Mesenchymal stem cell (in vitro differentiated cells and primary cell): Measurements from ENCODE around the gene DNAH2.

ENCODE experiments used
- DNase-seq: peaks from one replicate; pipeline ENCODE4 v3.0.0-alpha.2; 2013
- H2AFZ ChIP-seq: one replicate; pipeline ENCODE4 v1.6.1; 2013; ENCODE audit warnings: low read depth, mild to moderate bottlenecking, control low read depth, inconsistent platforms, low read length, moderate library complexity
- H2AK5ac ChIP-seq: 2 replicates; pipeline ENCODE4 v1.6.1; 2013; ENCODE audit warnings: low read length, moderate library complexity, mild to moderate bottlenecking, inconsistent platforms; ENCODE audit not compliant: severe bottlenecking
- H2BK120ac ChIP-seq: one replicate; pipeline ENCODE4 v1.6.1; 2013; ENCODE audit warnings: low read depth, mild to moderate bottlenecking, inconsistent platforms, low read length, moderate library complexity
- H2BK12ac ChIP-seq, 2 experiments: one replicate each; pipeline ENCODE4 v1.6.1; 2013; ENCODE audit warnings: inconsistent platforms in 2 of 2, low read length in 2 of 2, mild to moderate bottlenecking in 2 of 2, moderate library complexity in 2 of 2, control low read depth in 1 of 2
- H2BK15ac ChIP-seq: one replicate; pipeline ENCODE4 v1.6.1; 2013; ENCODE audit warnings: mild to moderate bottlenecking, low read depth, inconsistent platforms; ENCODE audit not compliant: poor library complexity, severe bottlenecking
- H2BK5ac ChIP-seq: 2 replicates; pipeline ENCODE4 v1.6.1; 2013; ENCODE audit warnings: low read depth, mild to moderate bottlenecking, low read length, control low read depth, inconsistent platforms; ENCODE audit not compliant: poor library complexity, severe bottlenecking
- H3K14ac ChIP-seq, 2 experiments: one replicate each; pipeline ENCODE4 v1.6.1; 2013; ENCODE audit warnings: inconsistent platforms in 2 of 2, low read length in 2 of 2, control low read depth in 1 of 2, mild to moderate bottlenecking in 1 of 2, moderate library complexity in 1 of 2
- H3K18ac ChIP-seq, 2 experiments: one replicate each; pipeline ENCODE4 v1.6.1; 2013; ENCODE audit warnings: inconsistent platforms in 2 of 2, low read length in 2 of 2, control low read depth in 1 of 2, low read depth in 1 of 2, mild to moderate bottlenecking in 1 of 2
- H3K23ac ChIP-seq, 2 experiments: one replicate each; pipeline ENCODE4 v1.6.1; 2013; ENCODE audit warnings: inconsistent platforms in 2 of 2, low read length in 2 of 2, mild to moderate bottlenecking in 2 of 2, moderate library complexity in 2 of 2, control low read depth in 1 of 2
- H3K27ac ChIP-seq: 2 replicates; pipeline ENCODE4 v1.5.1; 2013; ENCODE audit warnings: mild to moderate bottlenecking, moderate library complexity, low read length, control low read depth, inconsistent platforms; ENCODE audit not compliant: poor library complexity, severe bottlenecking
- H3K27me3 ChIP-seq, 2 experiments: 2 replicates each; pipeline versions ENCODE4 v1.6.1 to v1.7.0; 2013; ENCODE audit warnings: low read length in 2 of 2, mild to moderate bottlenecking in 2 of 2, moderate library complexity in 2 of 2, control low read depth in 1 of 2, inconsistent platforms in 1 of 2; ENCODE audit not compliant: control insufficient read depth in 1 of 2, insufficient read depth in 1 of 2
- H3K36me3 ChIP-seq, 2 experiments: 2 replicates each; pipeline versions ENCODE4 v1.6.1 to v1.7.0; 2013; ENCODE audit warnings: low read length in 2 of 2, control low read depth in 1 of 2, inconsistent platforms in 1 of 2, low read depth in 1 of 2, mild to moderate bottlenecking in 1 of 2; ENCODE audit not compliant: insufficient read depth in 2 of 2, control insufficient read depth in 1 of 2
- H3K4ac ChIP-seq, 2 experiments: one replicate each; pipeline ENCODE4 v1.6.1; 2013; ENCODE audit warnings: inconsistent platforms in 2 of 2, low read length in 2 of 2, mild to moderate bottlenecking in 2 of 2, moderate library complexity in 2 of 2, control low read depth in 1 of 2, low read depth in 1 of 2
- H3K4me1 ChIP-seq: 2 replicates; pipeline ENCODE4 v1.6.1; 2013; ENCODE audit warnings: low read depth, low read length, control low read depth; ENCODE audit not compliant: control insufficient read depth, insufficient read depth
- H3K4me2 ChIP-seq: 2 replicates; pipeline ENCODE4 v1.6.1; 2013; ENCODE audit warnings: low read length, mild to moderate bottlenecking, inconsistent platforms; ENCODE audit not compliant: poor library complexity, severe bottlenecking
- H3K4me3 ChIP-seq, 2 experiments: 2 replicates each; pipeline versions ENCODE4 v1.5.1 to v1.7.0; 2013; ENCODE audit warnings: low read length in 2 of 2, mild to moderate bottlenecking in 2 of 2, control low read depth in 1 of 2, low read depth in 1 of 2; ENCODE audit not compliant: insufficient read depth in 1 of 2
- H3K79me1 ChIP-seq: replicated peaks from 2 replicates; pipeline ENCODE4 v1.6.1; 2013; ENCODE audit warnings: mild to moderate bottlenecking, control low read depth, low read length, inconsistent platforms; ENCODE audit not compliant: poor library complexity, severe bottlenecking
- H3K9ac ChIP-seq: 2 replicates; pipeline ENCODE4 v1.7.0; 2013; ENCODE audit warnings: mild to moderate bottlenecking, low read length, moderate library complexity
- H3K9me3 ChIP-seq: 2 replicates; pipeline ENCODE4 v1.7.0; 2013; ENCODE audit warnings: mild to moderate bottlenecking, low read length; ENCODE audit not compliant: control insufficient read depth
- H4K8ac ChIP-seq: one replicate; pipeline ENCODE4 v1.6.1; 2013; ENCODE audit warnings: inconsistent platforms, mild to moderate bottlenecking, low read length, moderate library complexity
- H4K91ac ChIP-seq: one replicate; pipeline ENCODE4 v1.6.1; 2013; ENCODE audit warnings: mild to moderate bottlenecking, low read length, inconsistent platforms
- WGBS: methylation state at CpG from one replicate; pipeline ENCODE4 v1.1.7; 2013; ENCODE audit warnings: mixed read lengths; 5-methylcytosine and 5-hydroxymethylcytosine counted together

DNAH2 gene

GRCh38 chr17:7688808-7689316 is 28.7 kb upstream of the DNAH2 start:
- Histone ChIP-seq H3K9me3 (no peaks in the 10 kb centered on the region), H4K91ac (no peak overlapping the region), H3K18ac (no peak overlapping the region), H4K8ac (no peak overlapping the region), H3K27me3 (no peaks in the 10 kb centered on the region), H3K4ac (no peak overlapping the region), H2AFZ (peak overlapping the region; percentile 72), H3K36me3 (peaks cover 3 to 26% of the 10 kb centered on the region in 2 experiments), H2BK15ac (no peak overlapping the region), H3K4me3 (peak overlapping the region; percentile 68 to 91), H2BK120ac (no peak overlapping the region), H3K27ac (peak overlapping the region; percentile 75), H3K4me2 (peak overlapping the region; percentile 98), H3K79me1 (peaks cover 23% of the 10 kb centered on the region), H3K14ac (peak overlapping the region in 1 of 2 experiments; percentile 6), H3K9ac (peak overlapping the region; percentile 92), H3K23ac (no peak overlapping the region), H2BK5ac (no peak overlapping the region), H2BK12ac (no peak overlapping the region), H3K4me1 (peaks cover 10% of the 10 kb centered on the region), H2AK5ac (no peak overlapping the region)
- 24% methylated on average over 12 of the region's 13 CpGs for WGBS
- DNase-seq = no peak

- H3K4me3 ChIP-seq = no peak overlapping the region
- peaks cover 9 to 42% of the 10 kb centered on the region in 2 experiments for H3K36me3 ChIP-seq
- no peak overlapping the region for H2AFZ ChIP-seq
- H4K8ac ChIP-seq = no peak overlapping the region
- no peaks in the 10 kb centered on the region for H3K4me1 ChIP-seq
- no peak overlapping the region for H2BK120ac ChIP-seq
- H3K18ac ChIP-seq = no peak overlapping the region
- no peak overlapping the region for H2BK5ac ChIP-seq
- H2AK5ac ChIP-seq = no peak overlapping the region
- no peak for DNase-seq
- no peak overlapping the region for H3K9ac ChIP-seq
- H2BK12ac ChIP-seq = no peak overlapping the region
- no peak overlapping the region for H3K27ac ChIP-seq
- no peaks in the 10 kb centered on the region for H3K9me3 ChIP-seq
- H3K14ac ChIP-seq = no peak overlapping the region
- 97% methylated on average over 10 of the region's 10 CpGs for WGBS
- no peak overlapping the region for H3K4ac ChIP-seq
- no peaks in the 10 kb centered on the region for H3K27me3 ChIP-seq
- peaks cover 10% of the 10 kb centered on the region for H3K79me1 ChIP-seq
- H2BK15ac ChIP-seq = no peak overlapping the region
- no peak overlapping the region for H3K4me2 ChIP-seq
- H3K23ac ChIP-seq = no peak overlapping the region
- H4K91ac ChIP-seq = no peak overlapping the region
These were observed 22.0 kb upstream of the DNAH2 start for GRCh38 chr17:7695586-7695985.

- Histone ChIP-seq H4K8ac (no peak overlapping the region), H3K36me3 (peaks cover 30 to 54% of the 10 kb centered on the region in 2 experiments), H2BK5ac (no peak overlapping the region), H2AFZ (no peak overlapping the region), H2AK5ac (no peak overlapping the region), H3K4me1 (no peaks in the 10 kb centered on the region), H3K27me3 (no peaks in the 10 kb centered on the region), H3K9ac (no peak overlapping the region), H3K4ac (no peak overlapping the region), H3K18ac (no peak overlapping the region), H3K14ac (no peak overlapping the region), H3K9me3 (no peaks in the 10 kb centered on the region), H3K4me3 (no peak overlapping the region), H3K79me1 (peaks cover 8% of the 10 kb centered on the region), H2BK15ac (no peak overlapping the region), H3K27ac (no peak overlapping the region), H3K4me2 (no peak overlapping the region), H3K23ac (no peak overlapping the region), H4K91ac (no peak overlapping the region), H2BK120ac (no peak overlapping the region), H2BK12ac (no peak overlapping the region)
- 94% methylated on average over 4 of the region's 4 CpGs for WGBS
- no peak for DNase-seq
These were observed 19.5 kb upstream of the DNAH2 start for GRCh38 chr17:7697828-7698588.

GRCh38 chr17:7700510-7700909 is 17.0 kb upstream of the DNAH2 start:
- DNase-seq = no peak
- H3K4ac ChIP-seq = no peak overlapping the region
- no peak overlapping the region for H3K4me3 ChIP-seq
- peaks cover 14 to 17% of the 10 kb centered on the region in 2 experiments for H3K27me3 ChIP-seq
- no peak overlapping the region for H3K14ac ChIP-seq
- no peak overlapping the region for H3K4me2 ChIP-seq
- H3K36me3 ChIP-seq = peaks cover 33 to 38% of the 10 kb centered on the region in 2 experiments
- peaks cover 14% of the 10 kb centered on the region for H3K4me1 ChIP-seq
- no peak overlapping the region for H2BK12ac ChIP-seq
- no peak overlapping the region for H4K91ac ChIP-seq
- H3K79me1 ChIP-seq = peaks cover 4% of the 10 kb centered on the region
- no peak overlapping the region for H2BK15ac ChIP-seq
- H3K23ac ChIP-seq = no peak overlapping the region
- H2BK5ac ChIP-seq = no peak overlapping the region
- H3K9ac ChIP-seq = no peak overlapping the region
- no peaks in the 10 kb centered on the region for H3K9me3 ChIP-seq
- H3K27ac ChIP-seq = no peak overlapping the region
- 93% methylated on average over 5 of the region's 7 CpGs for WGBS
- H2AK5ac ChIP-seq = no peak overlapping the region
- no peak overlapping the region for H2BK120ac ChIP-seq
- H4K8ac ChIP-seq = no peak overlapping the region
- no peak overlapping the region for H2AFZ ChIP-seq
- no peak overlapping the region for H3K18ac ChIP-seq
